Measurements from ENCODE around the gene TFAP2B.

DNA sequence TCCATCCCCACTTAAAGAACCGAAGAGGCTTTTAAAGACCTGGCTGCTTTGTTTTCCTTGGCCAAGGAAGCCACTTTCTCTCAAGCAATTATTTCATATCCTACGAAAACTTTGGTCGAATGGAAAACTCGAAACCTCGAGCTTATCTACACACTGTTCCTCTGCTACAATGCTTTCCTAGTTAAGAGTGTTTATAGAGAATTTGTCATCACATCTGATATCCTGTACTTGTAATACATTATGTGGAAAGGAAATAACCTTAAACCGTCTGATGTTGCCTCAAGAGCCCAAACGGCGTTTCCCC, 28.1 kb downstream of the TFAP2B start:
- TF ChIP-seq, protein P1, sequence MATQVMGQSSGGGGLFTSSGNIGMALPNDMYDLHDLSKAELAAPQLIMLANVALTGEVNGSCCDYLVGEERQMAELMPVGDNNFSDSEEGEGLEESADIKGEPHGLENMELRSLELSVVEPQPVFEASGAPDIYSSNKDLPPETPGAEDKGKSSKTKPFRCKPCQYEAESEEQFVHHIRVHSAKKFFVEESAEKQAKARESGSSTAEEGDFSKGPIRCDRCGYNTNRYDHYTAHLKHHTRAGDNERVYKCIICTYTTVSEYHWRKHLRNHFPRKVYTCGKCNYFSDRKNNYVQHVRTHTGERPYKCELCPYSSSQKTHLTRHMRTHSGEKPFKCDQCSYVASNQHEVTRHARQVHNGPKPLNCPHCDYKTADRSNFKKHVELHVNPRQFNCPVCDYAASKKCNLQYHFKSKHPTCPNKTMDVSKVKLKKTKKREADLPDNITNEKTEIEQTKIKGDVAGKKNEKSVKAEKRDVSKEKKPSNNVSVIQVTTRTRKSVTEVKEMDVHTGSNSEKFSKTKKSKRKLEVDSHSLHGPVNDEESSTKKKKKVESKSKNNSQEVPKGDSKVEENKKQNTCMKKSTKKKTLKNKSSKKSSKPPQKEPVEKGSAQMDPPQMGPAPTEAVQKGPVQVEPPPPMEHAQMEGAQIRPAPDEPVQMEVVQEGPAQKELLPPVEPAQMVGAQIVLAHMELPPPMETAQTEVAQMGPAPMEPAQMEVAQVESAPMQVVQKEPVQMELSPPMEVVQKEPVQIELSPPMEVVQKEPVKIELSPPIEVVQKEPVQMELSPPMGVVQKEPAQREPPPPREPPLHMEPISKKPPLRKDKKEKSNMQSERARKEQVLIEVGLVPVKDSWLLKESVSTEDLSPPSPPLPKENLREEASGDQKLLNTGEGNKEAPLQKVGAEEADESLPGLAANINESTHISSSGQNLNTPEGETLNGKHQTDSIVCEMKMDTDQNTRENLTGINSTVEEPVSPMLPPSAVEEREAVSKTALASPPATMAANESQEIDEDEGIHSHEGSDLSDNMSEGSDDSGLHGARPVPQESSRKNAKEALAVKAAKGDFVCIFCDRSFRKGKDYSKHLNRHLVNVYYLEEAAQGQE (IDR thresholded peaks at IDR 0.05; ENCODE audit: low read depth): no peak
- TF ChIP-seq RAD21 (IDR thresholded peaks at IDR 0.05; ENCODE audit: low read depth): no peak
- TF ChIP-seq CEBPB (IDR thresholded peaks at IDR 0.05): no peak
- TF ChIP-seq TCF12 (IDR thresholded peaks at IDR 0.05; ENCODE audit: low read depth): no peak

Measured in Ishikawa (cell line).